Measurements from ENCODE around the gene HTN1. TPM values are rescaled to one million over a fixed set of nuclear protein-coding genes. Genes with fewer than 3 reads are reported as not detected.
"Not testable (repeated sequence)": the region's sequence is repeated elsewhere in the genome, so short reads cannot be mapped to it uniquely, and the experiment has no call there.

HTN1 gene
- total RNA-seq = not detected in 2 replicates

DNA sequence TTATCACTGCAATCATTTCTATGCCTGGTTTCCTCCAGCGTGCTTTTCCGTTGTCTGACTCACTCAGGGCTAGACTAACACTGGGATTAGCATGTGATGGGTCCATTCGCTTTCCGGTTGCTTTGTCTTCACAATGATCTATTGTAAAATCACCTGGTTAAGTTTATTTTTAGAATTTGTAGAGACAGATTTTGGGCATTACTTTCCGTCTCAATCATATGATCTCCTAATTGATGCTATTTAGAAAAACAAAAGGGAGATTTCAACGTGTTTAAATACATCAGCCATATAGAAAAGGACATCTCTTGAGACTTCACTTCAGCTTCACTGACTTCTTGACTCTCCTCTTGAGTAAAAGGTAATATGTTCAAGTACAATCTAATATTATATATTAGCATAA is at the start of gene HTN1:
HTN1 (plus strand) TSS at position 301 of the 400 bp plus-strand sequence. CDS start 2,639 bp downstream, outside the sequence.
- DNase-seq (ENCODE audit: low read depth) = not testable (repeated sequence)

DNA sequence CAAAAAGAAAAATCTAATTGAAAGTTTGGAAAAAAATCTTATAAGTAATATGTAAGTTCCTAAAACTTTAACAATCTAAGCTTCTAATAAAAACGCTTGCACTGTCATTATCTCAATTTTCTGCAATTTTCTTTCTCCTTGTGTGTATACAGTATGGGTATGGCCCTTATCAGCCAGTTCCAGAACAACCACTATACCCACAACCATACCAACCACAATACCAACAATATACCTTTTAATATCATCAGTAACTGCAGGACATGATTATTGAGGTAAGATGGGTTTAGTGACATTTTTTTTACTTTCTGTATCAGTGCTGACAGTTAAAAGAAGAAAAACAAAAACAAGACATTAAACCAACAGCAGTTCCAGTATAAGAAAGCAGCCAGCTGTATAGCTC is 49.5 kb upstream of the HTN1 start:
- no peak for DNase-seq (ENCODE audit: low read depth)

DNA sequence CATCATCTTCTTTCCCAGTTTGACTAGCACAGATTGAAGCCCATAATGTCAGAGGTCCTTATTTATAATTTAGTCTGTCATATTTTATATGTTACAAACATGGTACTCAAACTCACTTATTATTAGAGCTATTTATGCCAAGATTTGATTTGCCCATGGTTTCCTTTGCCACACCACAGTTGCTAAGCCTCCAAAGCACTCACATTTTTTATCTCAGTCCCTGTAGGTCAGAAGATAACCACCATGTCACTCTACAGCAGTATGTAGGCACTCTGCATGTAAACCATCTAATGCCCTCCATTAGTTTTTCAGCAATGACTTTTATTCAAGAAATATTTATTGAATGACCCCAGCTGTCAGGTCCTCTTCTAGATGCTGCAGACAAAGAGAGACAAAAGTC is 47.7 kb upstream of the HTN1 start:
- DNase-seq (ENCODE audit: low read depth) = no peak

DNA sequence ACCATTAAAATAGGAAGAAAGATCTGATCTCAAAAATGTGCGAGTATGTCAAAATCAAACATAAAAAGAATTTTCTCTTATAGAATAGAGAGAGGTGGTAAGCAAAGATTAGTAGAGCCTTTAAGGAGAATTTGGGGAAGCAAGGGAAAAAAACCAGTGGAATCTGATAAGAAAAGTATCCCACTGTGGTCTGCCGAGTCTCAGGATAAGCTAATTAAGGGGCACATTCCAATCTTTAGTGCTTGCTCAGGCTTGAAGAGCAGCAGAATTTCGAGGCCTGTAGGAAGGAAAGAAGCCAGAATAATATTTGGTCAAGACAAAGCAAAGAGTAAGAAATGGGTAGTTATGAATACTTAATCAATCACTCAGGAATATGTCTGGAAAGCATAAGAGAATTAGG is 41.5 kb upstream of the HTN1 start:
- DNase-seq (ENCODE audit: low read depth) = no peak

DNA sequence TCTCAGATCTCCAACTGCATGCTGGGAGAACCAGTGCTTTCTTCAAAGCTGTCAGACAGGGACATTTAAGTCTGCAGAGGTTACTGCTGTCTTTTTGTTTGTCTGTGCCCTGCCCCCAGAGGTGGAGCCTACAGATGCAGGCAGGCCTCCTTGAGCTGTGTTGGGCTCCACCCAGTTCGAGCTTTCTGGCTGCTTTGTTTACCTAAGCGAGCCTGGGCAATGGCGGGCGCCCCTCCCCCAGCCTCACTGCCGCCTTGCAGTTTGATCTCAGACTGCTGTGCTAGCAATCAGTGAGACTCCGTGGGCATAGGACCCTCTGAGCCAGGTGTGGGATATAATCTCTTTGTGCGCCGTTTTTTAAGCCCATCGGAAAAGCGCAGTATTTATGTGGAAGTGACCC is 31.2 kb upstream of the HTN1 start:
- DNase-seq (ENCODE audit: low read depth) = not testable (repeated sequence)

DNA sequence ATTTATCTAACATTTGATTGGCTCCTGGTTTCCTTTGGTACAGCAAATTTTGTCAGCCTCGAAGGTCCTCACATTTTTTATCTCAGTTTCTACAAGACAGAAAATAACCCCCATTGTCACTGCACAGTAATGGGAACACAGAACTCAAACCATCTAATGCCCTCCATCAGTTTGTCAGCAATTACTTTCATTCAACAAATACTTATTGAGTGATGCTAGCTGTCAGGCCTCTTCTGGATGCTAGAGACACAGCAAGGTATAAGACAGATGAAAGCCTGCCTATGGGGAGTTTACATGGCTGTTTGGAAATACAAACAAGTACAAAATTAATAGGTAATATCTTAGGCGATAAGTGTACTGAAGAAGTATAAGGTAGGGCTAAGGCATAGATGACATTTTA is 27.0 kb upstream of the HTN1 start:
- no peak for DNase-seq (ENCODE audit: low read depth)

DNA sequence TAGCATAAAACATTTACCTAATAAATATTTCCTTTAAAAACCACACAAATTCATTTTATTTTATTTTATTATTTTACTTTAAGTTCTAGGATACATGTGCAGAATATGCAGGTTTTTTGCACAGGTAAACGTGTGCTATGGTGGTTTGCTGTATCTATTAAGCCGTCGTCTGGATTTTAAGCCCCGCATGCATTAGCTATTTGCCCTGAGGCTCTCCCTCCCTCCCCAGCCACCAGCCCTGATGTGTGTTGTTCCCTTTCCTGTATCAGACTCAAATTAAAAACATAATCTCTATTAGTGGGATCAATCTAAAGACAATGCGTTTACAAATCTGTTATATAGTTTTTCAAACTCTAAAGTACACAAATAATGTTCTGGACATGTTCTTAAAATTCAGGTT is 23.2 kb upstream of the HTN1 start:
- no peak for DNase-seq (ENCODE audit: low read depth)

DNA sequence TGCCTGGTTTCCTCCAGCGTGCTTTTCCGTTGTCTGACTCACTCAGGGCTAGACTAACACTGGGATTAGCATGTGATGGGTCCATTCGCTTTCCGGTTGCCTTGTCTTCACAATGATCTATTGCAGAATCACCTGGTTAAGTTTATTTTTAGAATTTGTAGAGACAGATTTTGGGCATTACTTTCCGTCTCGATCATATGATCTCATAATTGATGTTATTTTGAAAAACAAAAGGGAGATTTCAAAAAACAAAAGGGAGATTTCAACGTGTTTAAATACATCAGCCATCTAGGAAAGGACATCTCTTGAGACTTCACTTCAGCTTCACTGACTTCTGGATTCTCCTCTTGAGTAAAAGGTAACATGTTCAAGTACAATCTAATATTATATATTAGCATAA is 22.1 kb upstream of the HTN1 start, which contains the start of gene HTN3:
HTN3 (plus strand) TSS at position 301 of the 400 bp plus-strand sequence. CDS start 2,282 bp downstream, outside the sequence.
- DNase-seq (ENCODE audit: low read depth) = not testable (repeated sequence)

DNA sequence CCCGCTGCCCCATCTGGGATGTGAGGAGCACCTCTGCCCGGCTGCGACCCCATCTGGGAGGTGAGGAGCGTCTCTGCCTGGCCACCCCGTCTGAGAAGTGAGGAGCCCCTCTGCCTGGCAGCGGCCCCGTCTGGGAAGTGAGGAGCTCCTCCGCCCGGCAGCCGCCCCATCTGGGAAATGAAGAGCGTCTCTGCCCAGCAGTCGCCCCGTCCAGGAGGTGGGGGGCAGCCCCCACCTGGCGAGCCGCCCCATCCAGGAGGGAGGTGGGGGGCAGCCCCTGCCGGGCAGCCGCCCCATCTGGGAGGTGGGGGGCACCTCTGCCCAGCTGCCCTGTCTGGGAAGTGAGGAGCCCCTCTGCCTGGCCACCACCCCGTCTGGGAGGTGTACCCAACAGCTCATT is 12.7 kb upstream of the HTN1 start:
- DNase-seq (ENCODE audit: low read depth) = not testable (repeated sequence)

DNA sequence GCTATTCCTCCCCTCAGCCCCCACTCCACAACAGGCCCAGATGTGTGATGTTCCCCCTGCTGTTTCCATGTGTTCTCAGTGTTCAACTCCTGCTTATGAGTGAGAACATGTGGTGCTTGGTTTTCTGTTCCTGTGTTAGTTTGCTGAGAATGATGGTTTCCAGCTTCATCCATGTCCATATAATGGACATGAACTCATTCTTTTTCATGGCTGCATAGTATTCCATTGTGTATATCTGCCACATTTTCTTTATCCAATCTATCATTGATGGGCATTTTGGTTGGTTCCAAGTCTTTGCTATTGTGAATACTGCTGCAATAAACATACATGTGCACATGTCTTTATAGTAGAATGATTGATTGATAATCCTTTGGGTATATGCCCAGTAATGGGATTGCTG is 10.3 kb upstream of the HTN1 start:
- not testable (repeated sequence) for DNase-seq (ENCODE audit: low read depth)

DNA sequence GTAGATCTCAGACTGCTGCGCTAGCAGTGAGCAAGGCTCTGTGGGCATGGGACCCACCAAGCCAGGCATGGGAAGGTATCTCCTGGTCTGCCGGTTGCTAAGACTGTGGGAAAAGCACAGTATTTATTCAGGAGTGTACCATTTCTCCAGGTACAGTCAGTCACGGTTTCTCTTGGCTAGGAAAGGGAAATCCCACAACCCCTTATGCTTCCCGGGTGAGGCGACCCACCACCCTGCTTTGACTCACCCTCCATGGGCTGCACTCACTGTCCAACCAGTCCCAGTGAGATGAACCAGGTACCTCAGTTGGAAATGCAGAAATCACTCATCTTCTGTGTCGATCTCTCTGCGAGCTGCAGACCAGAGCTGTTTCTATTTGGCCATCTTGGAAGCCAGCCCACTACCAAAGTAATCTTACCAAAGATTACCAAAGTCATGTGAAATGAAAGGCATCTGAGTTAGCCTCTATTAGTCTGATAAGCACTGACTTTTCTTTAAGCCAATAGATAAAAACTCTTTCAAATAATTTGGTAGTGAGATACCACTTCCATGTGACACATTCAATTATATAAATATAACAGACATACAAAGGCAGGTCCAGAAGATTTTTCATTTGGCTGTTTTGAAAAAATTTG is 8.5 kb upstream of the HTN1 start:
- DNase-seq (ENCODE audit: low read depth) = no peak

DNA sequence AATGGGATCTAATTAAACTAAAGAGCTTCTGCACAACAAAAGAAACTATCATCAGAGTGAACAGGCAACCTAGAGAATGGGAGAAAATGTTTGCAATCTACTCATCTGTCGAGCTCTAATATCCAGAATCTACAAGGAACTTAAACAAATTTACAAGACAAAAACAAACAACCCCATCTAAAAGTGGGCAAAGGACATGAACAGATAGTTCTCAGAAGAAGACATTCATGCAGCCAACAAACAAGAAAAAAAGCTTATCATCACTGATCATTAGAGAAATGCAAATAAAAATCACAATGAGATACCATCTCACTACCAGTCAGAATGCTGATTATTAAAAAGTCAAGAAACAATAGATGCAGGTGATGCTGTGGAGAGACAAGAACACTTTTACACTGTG is 6.3 kb downstream of the HTN1 start:
- not testable (repeated sequence) for DNase-seq (ENCODE audit: low read depth)

DNA sequence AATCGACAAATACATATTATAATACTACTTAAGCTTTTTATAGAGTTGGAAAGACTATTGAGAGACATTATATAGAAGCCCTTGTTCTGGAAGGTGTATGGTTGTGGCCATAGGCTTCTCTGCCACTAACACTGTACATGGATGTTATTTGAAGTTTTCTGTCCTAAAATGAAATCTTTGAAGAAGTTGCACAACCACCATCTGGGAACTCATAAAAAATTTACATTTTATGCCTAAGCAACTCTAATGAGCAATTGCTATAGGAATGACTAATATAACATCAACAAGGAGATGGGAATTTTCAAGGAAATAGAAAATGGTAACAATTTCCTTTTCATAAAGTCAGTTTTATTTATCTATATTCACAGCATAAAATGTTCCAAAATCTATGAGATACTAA is 7.4 kb downstream of the HTN1 start:
- no peak for DNase-seq (ENCODE audit: low read depth)

DNA sequence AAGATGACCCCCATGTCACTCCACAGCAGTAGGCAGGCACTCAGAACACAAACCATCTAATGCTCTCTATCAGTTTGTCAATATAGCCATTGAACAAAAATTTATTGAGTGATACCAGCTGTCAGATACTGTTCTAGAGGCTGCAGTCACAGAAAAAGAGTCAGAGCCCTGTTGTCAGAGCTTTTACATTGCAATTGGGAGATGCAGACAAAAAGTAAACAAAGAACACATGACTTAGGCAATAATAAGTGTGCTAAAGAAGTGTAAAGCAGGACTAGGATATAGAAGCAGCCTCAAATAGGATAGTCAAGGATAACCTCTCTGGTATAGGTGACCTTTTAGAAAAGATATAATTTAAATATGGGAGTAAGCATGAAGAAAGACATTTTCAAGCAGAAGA is 8.9 kb downstream of the HTN1 start:
- no peak for DNase-seq (ENCODE audit: low read depth)

DNA sequence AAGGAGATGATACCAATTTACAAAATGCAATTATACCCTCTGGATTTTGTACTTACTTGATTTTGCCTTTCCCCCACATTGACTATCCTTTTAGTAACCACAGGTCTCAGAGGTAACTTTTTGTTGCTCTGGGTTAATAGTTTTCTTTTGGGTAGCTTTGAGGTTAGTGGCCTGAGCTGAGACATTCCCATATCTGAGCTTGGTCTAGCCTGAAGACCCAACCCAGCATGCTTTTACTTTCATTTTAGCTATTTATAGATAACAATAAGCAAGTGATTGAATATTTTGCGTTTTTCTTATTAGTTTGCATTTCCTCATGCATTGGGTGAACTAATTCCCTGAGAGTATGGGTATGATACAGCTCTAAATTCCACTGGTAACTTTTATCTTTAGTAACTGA is 11.8 kb downstream of the HTN1 start:
- no peak for DNase-seq (ENCODE audit: low read depth)

DNA sequence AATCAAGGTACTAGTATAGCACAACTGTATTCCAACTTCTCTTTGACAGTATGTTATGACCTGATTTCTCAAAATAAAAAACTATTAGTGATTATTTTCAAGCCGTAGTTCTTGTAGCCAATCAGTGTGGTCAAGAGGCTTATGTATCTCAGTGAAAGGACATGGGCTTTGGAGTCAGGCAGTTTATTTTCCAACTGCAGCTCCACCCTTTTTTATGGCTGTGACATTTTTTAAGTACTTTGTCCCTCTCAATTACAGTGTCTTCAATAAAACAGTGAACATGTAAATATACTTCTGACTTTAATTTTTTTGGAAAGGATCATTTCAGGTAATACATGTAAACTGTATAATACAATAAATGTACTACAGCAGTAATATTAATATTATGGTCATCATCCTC is 30.0 kb downstream of the HTN1 start:
- DNase-seq (ENCODE audit: low read depth) = no peak

DNA sequence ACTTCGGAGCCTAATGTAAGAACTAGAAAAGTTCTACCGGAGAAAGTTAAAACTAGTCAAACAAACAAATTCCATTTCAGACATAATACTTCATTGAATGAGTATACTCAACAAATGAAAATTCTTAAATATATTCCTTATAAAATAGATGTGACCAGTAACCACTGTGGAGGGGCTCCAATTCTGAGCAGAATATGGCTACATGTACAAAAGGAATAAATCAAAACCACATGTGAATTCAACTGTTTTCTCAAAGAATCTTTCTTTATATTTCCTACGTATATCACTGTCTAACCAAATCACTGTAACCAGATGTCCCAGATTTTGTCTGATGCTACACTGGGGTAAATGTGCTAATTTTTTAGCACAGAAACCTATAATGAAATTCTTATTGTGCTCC is 49.0 kb downstream of the HTN1 start:
- no peak for DNase-seq (ENCODE audit: low read depth)

Other genes with a start within 250 kb of the HTN1 start
- gene SULT1E1, start 190.3 kb upstream of the HTN1 start, total RNA-seq = 0.30 TPM in 1 of 2 replicates, not detected in the other
- not detected in 2 replicates for gene CSN1S1, start 119.4 kb upstream of the HTN1 start, total RNA-seq
- gene CSN2, start 84.7 kb upstream of the HTN1 start, total RNA-seq = not detected in 2 replicates
- gene STATH, start 54.5 kb upstream of the HTN1 start, total RNA-seq = not detected in 2 replicates
- not detected in 2 replicates for gene HTN3, start 22.0 kb upstream of the HTN1 start, total RNA-seq
- gene PRR27, start 103.8 kb downstream of the HTN1 start, total RNA-seq = not detected in 2 replicates
- gene ODAM, start 145.3 kb downstream of the HTN1 start, total RNA-seq = not detected in 2 replicates
- not detected in 2 replicates for gene FDCSP, start 175.7 kb downstream of the HTN1 start, total RNA-seq
- not detected in 2 replicates for gene CSN3, start 192.2 kb downstream of the HTN1 start, total RNA-seq

All from renal cortical epithelial cell (primary cell).